Activated CD8-positive, alpha-beta memory T cell treated with anti-CD3 and anti-CD28 coated beads, Interleukin-2, amount 50 U/mL, for 1 hour (primary cell): ENCODE measurements around the gene SERPINB8.

ENCODE experiments used
- DNase-seq: peaks from one replicate; pipeline ENCODE4 v3.0.0-alpha.2; 2020; ENCODE audit errors: extremely low read depth

SERPINB8 gene

GRCh38 chr18:63964908-63965307 lies 5.0 kb upstream of the SERPINB8 start:
- no peak for DNase-seq

- no peak for DNase-seq
These were observed 4.1 kb upstream of the SERPINB8 start for GRCh38 chr18:63965716-63966330.

GRCh38 chr18:63970809-63971205 lies 926 bp downstream of the SERPINB8 start:
- DNase-seq, result no peak

- DNase-seq, result no peak
These were observed 1.6 kb downstream of the SERPINB8 start for GRCh38 chr18:63971320-63972001.

- no peak for DNase-seq
These were observed 2.1 kb downstream of the SERPINB8 start for GRCh38 chr18:63972002-63972376.

GRCh38 chr18:63974991-63975390 lies 5.1 kb downstream of the SERPINB8 start:
- no peak for DNase-seq

- DNase-seq, result no peak
These were observed 5.7 kb downstream of the SERPINB8 start for GRCh38 chr18:63975628-63976027.

GRCh38 chr18:63977040-63977439 lies 7.2 kb downstream of the SERPINB8 start:
- no peak for DNase-seq

- no peak for DNase-seq
These were observed 9.6 kb downstream of the SERPINB8 start for GRCh38 chr18:63979409-63979920.

- no peak for DNase-seq
These were observed 10.1 kb downstream of the SERPINB8 start for GRCh38 chr18:63980027-63980426.

- DNase-seq, result no peak
These were observed 11.1 kb downstream of the SERPINB8 start for GRCh38 chr18:63980896-63981460.

GRCh38 chr18:63981719-63982118 lies 11.8 kb downstream of the SERPINB8 start:
- no peak for DNase-seq

- no peak for DNase-seq
These were observed 12.5 kb downstream of the SERPINB8 start for GRCh38 chr18:63982361-63982760.

- no peak for DNase-seq
These were observed 17.0 kb downstream of the SERPINB8 start for GRCh38 chr18:63986885-63987284.

- no peak for DNase-seq
These were observed 17.9 kb downstream of the SERPINB8 start for GRCh38 chr18:63987743-63988142.

GRCh38 chr18:63992751-63993150 lies 22.9 kb downstream of the SERPINB8 start:
- DNase-seq, result no peak

GRCh38 chr18:63994783-63995399 lies 25.0 kb downstream of the SERPINB8 start:
- DNase-seq, result no peak

GRCh38 chr18:63997041-63997440 lies 27.2 kb downstream of the SERPINB8 start:
- no peak for DNase-seq

GRCh38 chr18:63997606-63998005 lies 27.7 kb downstream of the SERPINB8 start:
- no peak for DNase-seq

GRCh38 chr18:63999871-64000270 lies 30.0 kb downstream of the SERPINB8 start:
- DNase-seq, result no peak

GRCh38 chr18:64002581-64002980 lies 32.7 kb downstream of the SERPINB8 start:
- DNase-seq, result no peak

GRCh38 chr18:64009305-64009704 lies 39.4 kb downstream of the SERPINB8 start:
- no peak for DNase-seq

GRCh38 chr18:64011513-64011912 lies 41.6 kb downstream of the SERPINB8 start:
- DNase-seq, result no peak
